ENCODE results near the gene SHMT1.
"Not testable (repeated sequence)": the region's sequence is repeated elsewhere in the genome, so short reads cannot be mapped to it uniquely, and the experiment has no call there.

SHMT1 gene

GRCh38 chr17:18378614-18379013, 15.3 kb upstream of the SHMT1 start:
- DNase-seq (ENCODE audit: low read depth in 4 of 4, low spot score in 1 of 4), result not testable (repeated sequence)

- no peak for DNase-seq (ENCODE audit: low read depth in 4 of 4, low spot score in 1 of 4)
Observed at GRCh38 chr17:18378205-18378505, 14.8 kb upstream of the SHMT1 start.

- no peak for DNase-seq (ENCODE audit: low read depth in 4 of 4, low spot score in 1 of 4)
Observed at GRCh38 chr17:18377437-18378204, 14.3 kb upstream of the SHMT1 start, which contains the start of gene EVPLL. EVPLL (plus strand) TSS chr17:18377778; CDS start chr17:18380938, 3,160 bp downstream.

GRCh38 chr17:18374216-18374615, 10.9 kb upstream of the SHMT1 start:
- no peak for DNase-seq (ENCODE audit: low read depth in 4 of 4, low spot score in 1 of 4)

- DNase-seq (ENCODE audit: low read depth in 4 of 4, low spot score in 1 of 4), result not testable (repeated sequence)
Observed at GRCh38 chr17:18373181-18373580, 9.8 kb upstream of the SHMT1 start.

- no peak for DNase-seq (ENCODE audit: low read depth in 4 of 4, low spot score in 1 of 4)
Observed at GRCh38 chr17:18371455-18371854, 8.1 kb upstream of the SHMT1 start.

GRCh38 chr17:18370761-18371160, 7.4 kb upstream of the SHMT1 start:
- no peak for DNase-seq (ENCODE audit: low read depth in 4 of 4, low spot score in 1 of 4)

GRCh38 chr17:18368946-18369345, 5.6 kb upstream of the SHMT1 start:
- no peak for DNase-seq (ENCODE audit: low read depth in 4 of 4, low spot score in 1 of 4)

- DNase-seq (ENCODE audit: low read depth in 4 of 4, low spot score in 1 of 4), result no peak
Observed at GRCh38 chr17:18364166-18364565, 816 bp upstream of the SHMT1 start.

GRCh38 chr17:18362698-18363100, 651 bp downstream of the SHMT1 start:
- no peak for DNase-seq (ENCODE audit: low read depth in 4 of 4, low spot score in 1 of 4)

- no peak for DNase-seq (ENCODE audit: low read depth in 4 of 4, low spot score in 1 of 4)
Observed at GRCh38 chr17:18361837-18362697, 1.3 kb downstream of the SHMT1 start.

GRCh38 chr17:18360518-18360917, 2.8 kb downstream of the SHMT1 start:
- DNase-seq (ENCODE audit: low read depth in 4 of 4, low spot score in 1 of 4), result no peak

GRCh38 chr17:18356624-18357023, 6.7 kb downstream of the SHMT1 start:
- DNase-seq (ENCODE audit: low read depth in 4 of 4, low spot score in 1 of 4), result no peak

- no peak for DNase-seq (ENCODE audit: low read depth in 4 of 4, low spot score in 1 of 4)
Observed at GRCh38 chr17:18353541-18353940, 9.8 kb downstream of the SHMT1 start.

GRCh38 chr17:18344021-18344420, 19.3 kb downstream of the SHMT1 start:
- no peak for DNase-seq (ENCODE audit: low read depth in 4 of 4, low spot score in 1 of 4)

GRCh38 chr17:18339933-18340332, 23.4 kb downstream of the SHMT1 start:
- DNase-seq (ENCODE audit: low read depth in 4 of 4, low spot score in 1 of 4), result no peak

GRCh38 chr17:18338158-18338557, 25.2 kb downstream of the SHMT1 start:
- DNase-seq (ENCODE audit: low read depth in 4 of 4, low spot score in 1 of 4), result not testable (repeated sequence)

- no peak for DNase-seq (ENCODE audit: low read depth in 4 of 4, low spot score in 1 of 4)
Observed at GRCh38 chr17:18332909-18333489, 30.4 kb downstream of the SHMT1 start.

GRCh38 chr17:18331879-18332278, 31.5 kb downstream of the SHMT1 start:
- no peak for DNase-seq (ENCODE audit: low read depth in 4 of 4, low spot score in 1 of 4)

- no peak for DNase-seq (ENCODE audit: low read depth in 4 of 4, low spot score in 1 of 4)
Observed at GRCh38 chr17:18328643-18329204, 34.6 kb downstream of the SHMT1 start.

- DNase-seq (ENCODE audit: low read depth in 4 of 4, low spot score in 1 of 4), result no peak
Observed at GRCh38 chr17:18327556-18327955, 35.8 kb downstream of the SHMT1 start.

- no peak for DNase-seq (ENCODE audit: low read depth in 4 of 4, low spot score in 1 of 4)
Observed at GRCh38 chr17:18327093-18327492, 36.3 kb downstream of the SHMT1 start.

Measured in stimulated activated CD4-positive, alpha-beta T cell treated with anti-CD3 and anti-CD28 coated beads, Interleukin-1b, Interleukin-23, amount 100 ng/mL, for 24 hours (primary cell).